Stimulated activated naive B cell treated with anti-CD40 and anti-IgM and Interleukin-4, amounts not matched to agents 10 μg/mL and 1 μg/mL and 100 μg/mL, for 72 hours (primary cell): ENCODE measurements around the gene MUC22.
"Not testable (repeated sequence)": the region's sequence is repeated elsewhere in the genome, so short reads cannot be mapped to it uniquely, and the experiment has no call there.

Experiments
- ATAC-seq, 2 donors: fragments of 150-1000 bp; cut with Tn5 transposase; replicated peaks; 2 replicates each; pipeline ENCODE4 v1.10.0; 2021; ENCODE audit warnings: moderate library complexity in 1 of 2
- DNase-seq: peaks from one replicate; pipeline ENCODE4 v3.0.0; 2021
- H3K27ac Mint-ChIP-seq: one replicate; pipeline ENCODE4 v1.8.0; 2022; ENCODE audit warnings: mild to moderate bottlenecking, mixed read lengths
- H3K27me3 Mint-ChIP-seq, 2 donors: one replicate each; pipeline ENCODE4 v1.8.0; 2022; ENCODE audit warnings: mixed read lengths in 2 of 2
- H3K36me3 Mint-ChIP-seq, 2 donors: one replicate each; pipeline ENCODE4 v1.8.0; 2022; ENCODE audit warnings: mixed read lengths in 2 of 2, mild to moderate bottlenecking in 1 of 2
- H3K4me1 Mint-ChIP-seq, 2 donors: one replicate each; pipeline ENCODE4 v1.8.0; 2022; ENCODE audit warnings: mixed read lengths in 2 of 2, mild to moderate bottlenecking in 1 of 2
- H3K4me3 Mint-ChIP-seq, 2 donors: one replicate each; pipeline ENCODE4 v1.8.0; 2022; ENCODE audit warnings: mild to moderate bottlenecking in 2 of 2, mixed read lengths in 2 of 2, moderate library complexity in 1 of 2
- H3K9me3 Mint-ChIP-seq, 2 donors: one replicate each; pipeline ENCODE4 v1.8.0; 2022; ENCODE audit warnings: mixed read lengths in 2 of 2, mild to moderate bottlenecking in 1 of 2

The MUC22 gene

GRCh38 chr6:31005249-31006020, 4.8 kb upstream of the MUC22 start:
- Mint-ChIP-seq H3K27me3 (peaks cover 36 to 55% of the 10 kb centered on the region in 2 donors), H3K27ac (no peak overlapping the region), H3K4me3 (no peak overlapping the region), H3K4me1 (peaks cover 5 to 11% of the 10 kb centered on the region in 2 donors), H3K9me3 (no peaks in the 10 kb centered on the region), H3K36me3 (no peaks in the 10 kb centered on the region)
- DNase-seq = no peak
- ATAC-seq = no peak

- DNase-seq = no peak
- no peak overlapping the region for H3K4me3 Mint-ChIP-seq
- H3K27ac Mint-ChIP-seq = no peak overlapping the region
- no peaks in the 10 kb centered on the region for H3K36me3 Mint-ChIP-seq
- no peak for ATAC-seq
- H3K9me3 Mint-ChIP-seq = no peaks in the 10 kb centered on the region
- H3K4me1 Mint-ChIP-seq = peaks cover 10% of the 10 kb centered on the region in 2 donors
- peaks cover 40 to 54% of the 10 kb centered on the region in 2 donors for H3K27me3 Mint-ChIP-seq
These were observed 2.6 kb upstream of the MUC22 start for GRCh38 chr6:31007694-31008093.

GRCh38 chr6:31008165-31008564, 2.1 kb upstream of the MUC22 start:
- ATAC-seq = no peak
- no peak overlapping the region for H3K4me3 Mint-ChIP-seq
- no peaks in the 10 kb centered on the region for H3K36me3 Mint-ChIP-seq
- H3K4me1 Mint-ChIP-seq = peaks cover 10% of the 10 kb centered on the region in 2 donors
- H3K27me3 Mint-ChIP-seq = peaks cover 41 to 54% of the 10 kb centered on the region in 2 donors
- no peaks in the 10 kb centered on the region for H3K9me3 Mint-ChIP-seq
- DNase-seq = no peak
- no peak overlapping the region for H3K27ac Mint-ChIP-seq

GRCh38 chr6:31009731-31010130, 543 bp upstream of the MUC22 start:
- Mint-ChIP-seq H3K36me3 (peaks cover 0 to 2% of the 10 kb centered on the region in 2 donors), H3K27me3 (peaks cover 54 to 70% of the 10 kb centered on the region in 2 donors), H3K27ac (no peak overlapping the region), H3K4me3 (no peak overlapping the region), H3K9me3 (no peaks in the 10 kb centered on the region), H3K4me1 (peaks cover 5 to 10% of the 10 kb centered on the region in 2 donors)
- ATAC-seq = no peak
- DNase-seq = no peak

GRCh38 chr6:31011153-31011552, 879 bp downstream of the MUC22 start:
- no peak for DNase-seq
- Mint-ChIP-seq H3K4me1 (peaks cover 3 to 10% of the 10 kb centered on the region in 2 donors), H3K27ac (no peak overlapping the region), H3K36me3 (peaks cover 2 to 4% of the 10 kb centered on the region in 2 donors), H3K9me3 (peaks cover 6 to 7% of the 10 kb centered on the region in 2 donors), H3K4me3 (no peak overlapping the region), H3K27me3 (peaks cover 63 to 71% of the 10 kb centered on the region in 2 donors)
- no peak for ATAC-seq

- H3K4me3 Mint-ChIP-seq = no peak overlapping the region
- H3K27me3 Mint-ChIP-seq = peaks cover 32 to 34% of the 10 kb centered on the region in 2 donors
- peaks cover 0 to 5% of the 10 kb centered on the region in 2 donors for H3K4me1 Mint-ChIP-seq
- H3K27ac Mint-ChIP-seq = peak overlapping the region; percentile 43
- peaks cover 2 to 4% of the 10 kb centered on the region in 2 donors for H3K36me3 Mint-ChIP-seq
- H3K9me3 Mint-ChIP-seq = peaks cover 6 to 7% of the 10 kb centered on the region in 2 donors
- no peak for DNase-seq
- no peak for ATAC-seq
These were observed 6.5 kb downstream of the MUC22 start for GRCh38 chr6:31016659-31017299.

GRCh38 chr6:31017436-31017835, 7.2 kb downstream of the MUC22 start:
- peaks cover 28 to 32% of the 10 kb centered on the region in 2 donors for H3K27me3 Mint-ChIP-seq
- not testable (repeated sequence) for ATAC-seq

GRCh38 chr6:31020057-31020456, 9.8 kb downstream of the MUC22 start:
- Mint-ChIP-seq H3K27ac (peak overlapping the region; percentile 6), H3K4me3 (no peak overlapping the region), H3K27me3 (peaks cover 10 to 23% of the 10 kb centered on the region in 2 donors), H3K36me3 (peaks cover 0 to 2% of the 10 kb centered on the region in 2 donors), H3K4me1 (peaks cover 0 to 5% of the 10 kb centered on the region in 2 donors), H3K9me3 (peaks cover 6 to 7% of the 10 kb centered on the region in 2 donors)
- no peak for DNase-seq
- no peak for ATAC-seq

More at GRCh38 chr6:31017436-31017835, 7.2 kb downstream of the MUC22 start:
- not testable (repeated sequence) for H3K4me3 Mint-ChIP-seq, H3K36me3 Mint-ChIP-seq, H3K4me1 Mint-ChIP-seq, DNase-seq, H3K9me3 Mint-ChIP-seq, H3K27ac Mint-ChIP-seq

GRCh38 chr6:31020631-31021255, 10.5 kb downstream of the MUC22 start:
- not testable (repeated sequence) for ATAC-seq, DNase-seq, H3K27ac Mint-ChIP-seq, H3K4me1 Mint-ChIP-seq, H3K9me3 Mint-ChIP-seq, H3K4me3 Mint-ChIP-seq, H3K36me3 Mint-ChIP-seq
- peaks cover 17 to 25% of the 10 kb centered on the region in 2 donors for H3K27me3 Mint-ChIP-seq

GRCh38 chr6:31021705-31022531, 11.6 kb downstream of the MUC22 start:
- not testable (repeated sequence) for H3K9me3 Mint-ChIP-seq, DNase-seq, H3K4me1 Mint-ChIP-seq, H3K27ac Mint-ChIP-seq, ATAC-seq, H3K4me3 Mint-ChIP-seq, H3K36me3 Mint-ChIP-seq
- H3K27me3 Mint-ChIP-seq = peaks cover 27 to 33% of the 10 kb centered on the region in 2 donors

- Mint-ChIP-seq H3K27ac (no peak overlapping the region), H3K4me3 (no peak overlapping the region), H3K4me1 (no peaks in the 10 kb centered on the region), H3K27me3 (peaks cover 38 to 50% of the 10 kb centered on the region in 2 donors), H3K9me3 (no peaks in the 10 kb centered on the region), H3K36me3 (no peaks in the 10 kb centered on the region)
- DNase-seq (no peak), ATAC-seq (no peak)
These were observed 15.3 kb downstream of the MUC22 start for GRCh38 chr6:31025595-31025994.

- H3K27ac Mint-ChIP-seq = no peak overlapping the region
- H3K27me3 Mint-ChIP-seq = peaks cover 58 to 59% of the 10 kb centered on the region in 2 donors
- ATAC-seq (no peak), DNase-seq (no peak)
- H3K9me3 Mint-ChIP-seq = no peaks in the 10 kb centered on the region
- H3K36me3 Mint-ChIP-seq = no peaks in the 10 kb centered on the region
- no peaks in the 10 kb centered on the region for H3K4me1 Mint-ChIP-seq
- no peak overlapping the region for H3K4me3 Mint-ChIP-seq
These were observed 20.8 kb downstream of the MUC22 start for GRCh38 chr6:31031095-31031494.

GRCh38 chr6:31033075-31033474, 22.8 kb downstream of the MUC22 start:
- no peak for DNase-seq
- Mint-ChIP-seq H3K27ac (no peak overlapping the region), H3K36me3 (no peaks in the 10 kb centered on the region), H3K27me3 (peaks cover 57 to 61% of the 10 kb centered on the region in 2 donors), H3K4me3 (no peak overlapping the region), H3K9me3 (no peaks in the 10 kb centered on the region), H3K4me1 (no peaks in the 10 kb centered on the region)
- ATAC-seq = no peak
